Kidney capillary endothelial cell (primary cell): Measurements from ENCODE around the gene BRWD1.

Source experiments
- DNase-seq: peaks from one replicate; pipeline ENCODE4 v3.0.0-alpha.2; 2018; ENCODE audit warnings: low spot score

The BRWD1 gene

DNA sequence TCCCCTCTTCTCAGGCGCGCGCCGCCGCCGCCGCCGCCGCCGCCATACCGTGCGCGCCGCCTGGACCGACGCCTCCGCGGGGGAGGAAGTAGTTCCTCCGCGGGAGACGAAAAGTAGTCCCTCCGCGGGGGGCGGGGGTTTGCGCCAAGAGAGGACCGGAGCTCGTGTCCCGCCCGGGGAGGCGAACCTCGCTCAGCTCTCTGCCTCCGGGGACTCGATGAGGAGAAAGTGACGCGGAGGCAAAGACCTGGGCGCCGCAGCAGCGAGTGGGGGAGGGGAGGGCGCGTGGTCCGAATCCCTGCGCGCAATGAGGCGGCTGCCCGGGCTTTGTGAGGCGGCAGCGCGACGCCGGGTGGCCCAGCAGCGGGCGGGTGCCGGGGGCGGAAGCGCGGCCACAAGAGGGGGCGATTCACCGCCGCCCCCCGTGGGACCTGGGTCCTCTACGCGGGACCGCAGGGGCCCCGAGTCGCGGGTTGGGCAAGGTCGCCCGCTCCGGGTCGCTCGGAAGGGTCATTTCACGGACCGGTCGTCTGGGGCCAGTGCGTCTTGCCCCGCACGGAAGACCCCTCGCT is at the start of gene BRWD1:
TSS of gene BRWD1 (minus strand) at position 62 of the 572 bp plus-strand sequence. CDS start 141 bp downstream, outside the sequence.
- peak; percentile 79 for DNase-seq

- DNase-seq = no peak
Measured at GRCh38 chr21:39362733-39363132, 49.3 kb upstream of the BRWD1 start.

DNA sequence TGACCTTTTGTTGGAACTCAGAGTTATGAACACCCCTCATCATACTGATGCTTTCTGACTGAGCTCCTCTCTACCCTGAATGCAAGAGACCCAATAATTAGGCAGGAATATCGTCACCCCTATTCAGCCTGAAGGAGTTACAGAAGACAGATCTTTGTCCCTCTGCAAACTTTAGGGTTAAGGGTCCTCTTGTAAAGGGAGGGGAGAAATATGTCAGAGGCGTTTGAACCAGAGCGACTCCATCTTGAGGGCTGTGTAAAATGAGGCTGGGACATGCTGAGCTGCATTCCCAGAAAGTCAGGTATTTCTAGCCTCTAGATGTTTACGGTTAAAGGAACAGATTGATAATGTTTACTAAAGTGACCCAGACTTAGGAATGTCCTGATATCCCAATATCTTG is 46.0 kb upstream of the BRWD1 start:
- no peak for DNase-seq

DNA sequence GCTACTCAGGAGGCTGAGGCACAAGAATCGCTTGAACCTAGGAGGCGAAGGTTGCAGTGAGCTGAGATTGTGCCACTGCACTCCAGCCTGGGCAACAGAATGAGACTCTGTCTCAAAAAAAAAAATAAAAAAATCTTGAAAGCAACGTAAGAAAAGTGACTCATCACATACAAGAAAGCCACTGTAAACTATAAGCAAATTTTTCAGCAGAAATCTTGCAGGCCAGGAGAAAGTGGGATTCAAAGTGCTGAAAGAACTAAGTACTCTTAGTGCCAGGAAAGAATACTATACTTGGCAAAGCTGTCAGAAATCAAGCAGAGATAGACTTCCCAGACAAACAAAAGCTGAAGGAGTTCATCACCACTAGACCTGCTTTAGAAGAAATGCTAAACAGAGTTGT is 39.9 kb upstream of the BRWD1 start:
- no peak for DNase-seq

GRCh38 chr21:39350094-39351005 is 36.9 kb upstream of the BRWD1 start:
- no peak for DNase-seq

GRCh38 chr21:39349211-39350093 is 36.0 kb upstream of the BRWD1 start:
- DNase-seq = peak; percentile 92

GRCh38 chr21:39348355-39349210 is 35.2 kb upstream of the BRWD1 start, which contains the start of gene HMGN1:
Gene HMGN1, minus strand, starts transcription at chr21:39349088. Its CDS starts 171 bp downstream, at chr21:39348917.
- DNase-seq = peak; percentile 77

DNA sequence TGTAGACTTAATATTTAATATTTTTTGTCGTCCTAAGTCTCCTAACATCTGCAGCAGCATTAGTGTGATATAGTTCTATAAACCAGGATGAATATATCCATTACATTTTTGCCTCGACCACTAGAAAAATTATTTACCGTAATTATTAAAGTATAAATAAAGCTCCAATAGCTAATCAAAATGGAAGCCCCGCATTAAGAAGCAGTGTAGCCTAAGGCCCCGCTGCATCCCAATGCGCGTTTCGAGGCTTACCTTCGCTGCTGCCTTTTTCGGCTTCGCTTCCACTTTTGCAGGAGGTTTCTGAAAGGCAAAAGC is 34.6 kb upstream of the BRWD1 start:
- peak; percentile 18 for DNase-seq

- no peak for DNase-seq
Measured at GRCh38 chr21:39347537-39347936, 34.1 kb upstream of the BRWD1 start.

DNA sequence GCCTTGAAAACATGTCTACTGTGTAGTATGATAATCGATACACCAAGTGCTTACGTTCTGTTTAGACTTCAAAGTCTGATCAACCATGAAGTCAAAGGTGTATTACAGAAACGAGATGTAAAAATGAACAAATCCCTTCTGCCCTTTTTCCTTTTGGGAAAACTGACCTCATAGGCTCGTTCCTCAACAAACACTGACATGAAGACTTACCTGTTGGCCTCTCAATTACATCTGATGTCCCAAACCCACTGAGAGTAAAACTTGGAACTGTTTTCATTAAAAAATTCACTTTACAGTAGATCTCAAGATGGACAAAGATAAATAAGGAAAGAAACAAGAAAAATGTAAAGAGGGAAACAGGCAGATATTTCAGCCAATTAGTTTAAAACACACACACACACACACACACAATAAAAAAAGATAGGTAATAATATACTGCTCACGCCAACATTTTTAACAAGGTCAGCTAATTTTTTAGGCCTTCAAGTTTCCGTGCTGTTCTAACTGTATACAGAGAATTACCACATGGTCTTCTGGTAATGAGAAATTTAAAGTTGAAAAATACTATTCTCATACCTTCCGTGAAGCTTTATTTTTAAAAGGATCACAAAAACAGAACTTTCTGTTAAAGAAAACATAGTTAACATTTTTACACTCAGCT is 33.4 kb upstream of the BRWD1 start:
- DNase-seq = no peak

- no peak for DNase-seq
Measured at GRCh38 chr21:39346206-39346605, 32.8 kb upstream of the BRWD1 start.

GRCh38 chr21:39345440-39345839 is 32.0 kb upstream of the BRWD1 start:
- no peak for DNase-seq

DNA sequence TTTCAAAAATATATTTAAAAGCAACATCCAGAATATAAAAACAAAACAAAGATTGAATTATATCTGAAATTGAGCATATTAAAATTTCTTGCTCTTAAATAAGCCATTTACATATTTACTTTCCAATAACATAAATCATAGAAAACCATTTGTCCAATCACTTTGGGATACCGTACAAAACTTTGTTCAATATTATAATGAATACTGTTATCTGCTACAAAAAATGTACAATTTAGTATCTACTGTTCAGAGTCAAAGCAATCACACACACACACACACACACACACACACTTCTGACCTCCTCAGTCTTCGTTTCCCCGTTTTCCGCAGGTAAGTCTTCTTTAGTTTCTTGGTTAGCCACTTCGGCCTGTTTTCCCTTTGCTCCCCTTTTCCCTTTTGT is 31.4 kb upstream of the BRWD1 start:
- DNase-seq = no peak

DNA sequence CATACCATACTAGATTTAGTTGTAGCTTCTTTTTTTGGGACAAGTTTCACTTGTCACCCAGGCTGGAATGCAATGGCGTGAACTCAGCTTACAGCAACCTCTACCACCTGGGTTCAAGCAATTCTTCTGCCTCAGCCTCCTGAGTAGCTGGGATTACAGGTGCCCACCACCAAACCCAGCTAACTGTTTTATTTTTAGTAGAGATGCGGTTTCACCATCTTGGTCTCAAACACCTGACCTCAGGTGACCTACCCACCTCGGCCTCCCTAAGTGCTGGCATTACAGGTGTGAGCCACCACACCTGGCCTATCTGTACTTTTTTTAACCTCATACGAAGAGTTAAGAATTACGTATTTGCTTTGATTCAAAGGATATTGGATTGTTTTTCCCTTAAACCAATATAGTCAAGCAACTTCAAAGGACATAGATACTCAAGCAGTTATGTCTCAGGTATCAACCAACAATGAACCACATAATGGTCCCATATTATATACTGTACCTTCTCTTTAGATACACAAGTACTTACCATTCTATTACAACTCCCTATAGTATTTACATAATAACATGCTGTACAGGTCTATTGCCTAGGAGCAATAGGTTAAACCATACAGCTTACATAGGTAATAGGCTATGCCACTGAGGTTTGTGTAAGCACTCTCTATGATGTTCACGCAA is 28.0 kb upstream of the BRWD1 start:
- DNase-seq = no peak

DNA sequence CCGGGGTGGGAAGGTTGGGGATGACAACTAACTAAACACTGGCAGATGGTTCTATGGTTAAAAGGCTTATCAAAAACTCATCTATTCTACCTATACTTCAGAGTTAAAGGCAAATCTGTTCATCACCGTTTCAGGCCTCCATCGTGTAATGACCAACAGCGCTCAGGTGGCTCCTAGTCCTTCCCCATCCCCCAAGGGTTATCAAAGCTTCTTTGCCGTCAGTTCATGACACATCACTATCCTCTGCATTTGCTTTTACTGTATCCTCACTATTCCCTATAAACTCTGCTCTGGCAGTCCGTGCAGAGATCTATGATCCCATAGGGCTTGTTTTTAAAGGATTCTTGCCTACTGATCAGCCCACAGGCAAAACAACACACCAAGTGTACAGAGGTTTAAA is 27.3 kb upstream of the BRWD1 start:
- DNase-seq = no peak

DNA sequence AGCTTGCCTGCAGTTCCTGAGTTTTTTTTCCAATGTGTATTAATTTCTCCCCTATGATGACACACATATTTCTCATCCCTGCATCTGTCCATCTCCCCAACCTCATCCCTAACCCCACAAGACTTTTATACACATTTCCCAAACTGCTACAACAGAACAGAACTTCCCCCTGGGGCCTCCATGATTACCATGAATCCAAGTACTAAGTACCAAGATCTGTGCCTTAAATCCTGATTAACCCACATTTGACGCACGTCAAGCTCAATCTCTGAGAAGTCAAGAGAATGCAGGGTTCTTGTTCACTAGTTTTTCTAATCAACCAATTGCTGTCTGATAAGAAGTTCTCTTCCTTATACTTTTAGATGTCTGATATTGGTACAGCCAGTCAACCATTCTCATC is 25.8 kb upstream of the BRWD1 start:
- no peak for DNase-seq

DNA sequence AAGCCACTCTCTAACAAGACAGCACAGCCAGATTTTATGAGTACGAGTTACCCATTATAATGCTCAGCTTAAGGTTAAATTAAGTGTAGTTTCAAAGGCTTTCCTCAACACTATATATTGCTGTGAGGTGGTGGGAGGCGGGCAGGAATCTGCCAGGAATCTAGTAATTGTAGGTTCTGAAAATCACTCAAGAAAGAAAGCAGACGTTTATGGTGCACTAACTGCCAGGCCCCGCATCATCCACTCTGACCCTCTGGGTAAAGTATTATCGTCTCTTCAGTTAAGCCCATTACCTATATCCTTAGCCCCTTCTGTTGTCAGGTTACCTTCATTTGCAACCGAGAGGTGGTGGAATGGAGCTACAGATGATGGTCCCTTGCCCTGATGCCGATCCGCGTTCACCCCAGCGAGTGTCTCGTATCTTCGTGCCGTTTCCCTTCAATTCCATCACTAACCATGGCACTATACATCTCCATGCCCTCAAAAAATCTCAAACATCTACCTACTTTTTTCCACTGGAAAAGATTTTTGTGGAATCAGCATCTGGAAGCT is 23.1 kb upstream of the BRWD1 start:
- no peak for DNase-seq

DNA sequence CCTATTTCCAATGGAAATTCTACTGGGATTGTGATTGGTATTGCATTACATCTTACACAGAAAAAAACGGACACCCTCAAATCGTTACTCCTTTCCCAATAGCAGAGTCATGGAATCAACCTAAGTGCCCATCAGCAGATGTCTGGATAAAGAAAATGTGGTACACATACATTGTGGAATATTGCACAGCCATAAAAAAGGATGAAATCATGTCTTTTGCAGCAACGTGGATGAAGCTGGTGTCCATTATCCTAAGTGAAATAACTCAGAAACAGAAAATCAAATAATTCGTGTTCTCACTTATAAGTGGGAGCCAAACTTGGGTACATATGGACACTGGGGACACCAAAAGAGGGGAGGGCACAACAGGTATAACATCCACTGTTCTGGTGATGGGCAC is 21.2 kb upstream of the BRWD1 start:
- DNase-seq = no peak

- no peak for DNase-seq
Measured at GRCh38 chr21:39332175-39332574, 18.7 kb upstream of the BRWD1 start.

DNA sequence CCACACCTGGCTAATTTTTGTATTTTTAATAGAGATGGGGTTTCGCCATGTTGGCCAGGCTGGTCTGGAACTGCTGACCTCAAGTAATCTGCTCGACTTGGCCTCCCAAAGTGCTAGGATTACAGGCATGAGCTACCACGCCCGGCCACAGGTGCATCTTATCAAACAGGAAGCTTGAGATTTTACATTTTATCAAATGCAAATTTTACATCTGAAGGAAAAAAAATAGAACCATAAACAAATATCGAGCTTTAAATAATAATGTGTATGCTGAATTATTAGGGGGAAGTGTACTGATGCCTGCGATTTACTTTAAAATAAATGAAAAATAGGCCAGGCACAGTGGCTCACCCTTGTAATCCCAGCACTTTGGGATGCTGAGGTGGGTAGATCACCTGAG is 16.6 kb upstream of the BRWD1 start:
- DNase-seq = no peak
